H1 (cell line): Measurements from ENCODE around the gene ADCK1.

Experiments used
- EP300 ChIP-seq, 2 experiments: IDR thresholded peaks; 1 replicate in 1 of 2; 2 replicates in 1 of 2; pipeline ENCODE4 v1.6.1; 2011 to 2012; ENCODE audit warnings: low read depth in 2 of 2, low read length in 2 of 2, mild to moderate bottlenecking in 2 of 2, borderline replicate concordance in 1 of 2, inconsistent platforms in 1 of 2, moderate library complexity in 1 of 2
- POLR2AphosphoS5 ChIP-seq: IDR thresholded peaks from 2 replicates; pipeline ENCODE4 v1.6.1; 2011; ENCODE audit warnings: low read depth, low read length

- TF ChIP-seq EP300 (IDR thresholded peaks at IDR 0.05; ENCODE audit: borderline replicate concordance in 1 of 2, low read depth in 2 of 2, low read length in 2 of 2) (no peak), POLR2AphosphoS5 (no peak)
Measured at GRCh38 chr14:77886010-77886409, 86.1 kb downstream of the ADCK1 start.
